ENCODE results near the gene POLR2A. TPM values are rescaled to one million over a fixed set of nuclear protein-coding genes. Genes with fewer than 3 reads are reported as not detected.

The POLR2A gene
- total and polyA plus RNA-seq, 8 donors: 24.5 to 83.6 (median 53.8) TPM

GRCh38 chr17:7444682-7445618 is 39.2 kb upstream of the POLR2A start, which contains the start of gene CHRNB1:
TSS of gene CHRNB1 (plus strand) at chr17:7445061. CDS start at chr17:7445128, 67 bp downstream.
- H3K4me3 ChIP-seq: peak within 1 kb of the TSS; percentile 18 to 63 (median 58)
- H3K27me3 ChIP-seq: no peaks in the 10 kb centered on the region
- peak; percentile 92 to 96 (median 94) for ATAC-seq
- H3K36me3 ChIP-seq: no peaks in the 10 kb centered on the region
- intact Hi-C loops (cut with DNase I): loop anchor here in 2 of 3 donors (5.0 kb wide), 1 partner anchor 32 kb away; the partner anchor contains the start of gene ZBTB4 (in 2 of the 2)
- no peak for TF ChIP-seq CTCF (IDR thresholded peaks at IDR 0.05)
- FAIRE-seq: no peak
- DNase-seq: peak; percentile 80 to 94 (median 88)
- no peaks in the 10 kb centered on the region for H3K9me3 ChIP-seq
- 4 to 6% methylated on average over 49 to 51 of the region's 51 CpGs for WGBS, 2 donors
- H3K27ac ChIP-seq: peak within 1 kb of the TSS; percentile 22 to 64 (median 42)
- H3K4me1 ChIP-seq: peaks cover 0 to 11% (median 0%) of the 10 kb centered on the region in 3 donors

- Histone ChIP-seq H3K27ac (peak overlapping the region in 1 of 4 donors; percentile 29), H3K36me3 (no peaks in the 10 kb centered on the region), H3K4me3 (peak overlapping the region; percentile 18 to 63 (median 58)), H3K4me1 (peaks cover 0 to 7% (median 0%) of the 10 kb centered on the region in 3 donors), H3K27me3 (no peaks in the 10 kb centered on the region), H3K9me3 (no peaks in the 10 kb centered on the region)
- DNase-seq (peak in 1 of 6 donors; percentile 69), FAIRE-seq (no peak), ATAC-seq (peak; percentile 53 to 66 (median 62))
- WGBS, 2 donors: 3 to 4% methylated on average over 16 of the region's 16 CpGs
- TF ChIP-seq CTCF (IDR thresholded peaks at IDR 0.05): no peak
- intact Hi-C loops (cut with DNase I): no loop called here
Observed at GRCh38 chr17:7445619-7445968, 38.6 kb upstream of the POLR2A start.

GRCh38 chr17:7448461-7448860 is 35.7 kb upstream of the POLR2A start:
- Histone ChIP-seq H3K4me3 (no peak overlapping the region), H3K27me3 (no peaks in the 10 kb centered on the region), H3K36me3 (no peaks in the 10 kb centered on the region), H3K27ac (no peak overlapping the region), H3K9me3 (no peaks in the 10 kb centered on the region), H3K4me1 (peaks cover 0 to 5% (median 0%) of the 10 kb centered on the region in 3 donors)
- TF ChIP-seq CTCF (IDR thresholded peaks at IDR 0.05): no peak
- WGBS, 2 donors: 91 to 96% methylated on average over 7 of the region's 7 CpGs
- no peak for FAIRE-seq
- DNase-seq: no peak
- intact Hi-C loops (cut with DNase I): no loop called here
- no peak for ATAC-seq

GRCh38 chr17:7459961-7460545 is 24.1 kb upstream of the POLR2A start:
- FAIRE-seq (no peak), DNase-seq (no peak), ATAC-seq (no peak)
- no peak for TF ChIP-seq CTCF (IDR thresholded peaks at IDR 0.05)
- H3K36me3 ChIP-seq: peaks cover 0 to 18% (median 5%) of the 10 kb centered on the region in 3 donors
- H3K4me1 ChIP-seq: peaks cover 0 to 2% (median 0%) of the 10 kb centered on the region in 3 donors
- intact Hi-C loops (cut with DNase I): no loop called here
- no peaks in the 10 kb centered on the region for H3K9me3 ChIP-seq
- H3K4me3 ChIP-seq: no peak overlapping the region
- no peaks in the 10 kb centered on the region for H3K27me3 ChIP-seq
- H3K27ac ChIP-seq: no peak overlapping the region
- 79 to 83% methylated on average over 3 of the region's 3 CpGs for WGBS, 2 donors

All from pancreas (tissue), 10 donors.